AG20443 (cell line): Measurements from ENCODE around the gene SNX14.

ENCODE experiments used
- DNase-seq: peaks from one replicate; pipeline ENCODE4 v3.0.0; 2012; ENCODE audit warnings: low spot score, mixed read lengths

SNX14 gene

DNA sequence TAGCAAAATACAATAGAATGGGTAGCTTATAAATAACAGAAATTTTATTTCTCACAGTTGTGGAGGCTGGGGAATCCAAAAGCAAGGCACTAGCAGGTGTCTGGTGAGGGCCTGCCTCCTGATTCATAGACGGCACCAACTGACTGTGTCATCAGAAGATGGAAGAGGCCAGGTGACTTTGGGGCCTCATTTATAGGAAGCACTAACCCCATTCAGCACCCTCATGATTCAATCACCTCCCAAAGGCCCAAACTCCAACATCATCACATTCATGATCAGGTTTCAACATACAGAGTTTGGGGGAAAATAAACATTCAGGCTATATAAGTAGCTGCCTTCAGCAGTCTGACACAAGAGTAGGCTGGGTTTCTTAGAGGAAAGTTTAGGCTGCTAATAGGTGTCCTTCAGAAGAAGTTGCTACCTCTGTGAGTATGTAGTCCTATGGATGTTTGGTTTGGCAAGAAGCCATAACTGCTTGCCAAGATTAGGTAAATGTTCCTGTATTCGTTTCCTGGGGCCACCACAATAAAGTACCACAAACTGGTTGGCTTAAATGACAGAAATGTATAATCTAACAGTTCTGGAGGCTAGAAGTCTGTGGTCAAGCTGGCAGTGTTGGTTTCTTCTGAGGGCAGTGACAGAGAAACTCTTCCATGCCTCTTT lies 94.9 kb downstream of the SNX14 start:
- no peak for DNase-seq

DNA sequence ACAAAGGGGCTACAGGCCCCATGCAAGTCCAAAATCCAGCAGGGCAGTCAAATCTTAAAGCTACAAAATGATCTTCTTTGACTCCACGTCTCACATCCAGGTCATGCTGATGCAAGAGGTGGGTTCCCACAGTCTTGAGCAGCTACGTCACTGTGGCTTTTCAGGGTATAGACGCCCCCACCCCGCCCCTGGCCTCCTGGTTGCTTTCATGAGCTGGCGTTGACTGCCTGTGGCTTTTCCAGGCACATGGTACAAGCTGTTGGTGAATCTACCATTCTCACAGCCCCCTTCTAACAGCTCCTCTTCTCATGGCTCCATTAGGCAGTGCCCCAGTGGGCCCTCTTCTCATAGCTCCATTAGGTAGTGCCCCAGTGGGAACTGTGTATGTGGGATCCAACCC lies 96.8 kb downstream of the SNX14 start:
- no peak for DNase-seq

DNA sequence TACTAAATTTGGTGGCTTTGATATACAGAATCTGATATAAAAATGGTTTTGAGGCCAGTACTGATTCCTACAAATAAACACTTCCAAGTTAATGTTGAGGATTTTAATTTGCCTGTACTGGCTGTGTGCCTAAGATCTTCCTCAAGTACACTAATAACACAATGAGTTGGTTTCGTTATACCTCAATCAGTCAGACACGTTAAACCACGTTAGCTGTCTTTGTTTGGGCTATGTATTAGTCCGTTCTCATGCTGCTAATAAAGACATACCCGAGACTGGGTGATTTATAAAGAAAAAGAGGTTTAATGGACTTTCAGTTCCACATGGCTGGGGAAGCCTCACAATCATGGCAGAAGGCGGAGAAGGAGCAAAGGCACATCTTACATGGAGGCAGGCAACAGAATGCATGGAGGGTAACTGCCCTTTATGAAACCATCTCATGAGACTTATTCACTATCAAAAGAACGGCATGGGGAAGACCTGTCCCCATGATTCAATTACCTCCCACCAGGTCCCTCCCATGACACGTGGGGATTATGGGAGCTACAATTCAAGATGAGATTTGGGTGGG lies 97.6 kb downstream of the SNX14 start:
- no peak for DNase-seq

DNA sequence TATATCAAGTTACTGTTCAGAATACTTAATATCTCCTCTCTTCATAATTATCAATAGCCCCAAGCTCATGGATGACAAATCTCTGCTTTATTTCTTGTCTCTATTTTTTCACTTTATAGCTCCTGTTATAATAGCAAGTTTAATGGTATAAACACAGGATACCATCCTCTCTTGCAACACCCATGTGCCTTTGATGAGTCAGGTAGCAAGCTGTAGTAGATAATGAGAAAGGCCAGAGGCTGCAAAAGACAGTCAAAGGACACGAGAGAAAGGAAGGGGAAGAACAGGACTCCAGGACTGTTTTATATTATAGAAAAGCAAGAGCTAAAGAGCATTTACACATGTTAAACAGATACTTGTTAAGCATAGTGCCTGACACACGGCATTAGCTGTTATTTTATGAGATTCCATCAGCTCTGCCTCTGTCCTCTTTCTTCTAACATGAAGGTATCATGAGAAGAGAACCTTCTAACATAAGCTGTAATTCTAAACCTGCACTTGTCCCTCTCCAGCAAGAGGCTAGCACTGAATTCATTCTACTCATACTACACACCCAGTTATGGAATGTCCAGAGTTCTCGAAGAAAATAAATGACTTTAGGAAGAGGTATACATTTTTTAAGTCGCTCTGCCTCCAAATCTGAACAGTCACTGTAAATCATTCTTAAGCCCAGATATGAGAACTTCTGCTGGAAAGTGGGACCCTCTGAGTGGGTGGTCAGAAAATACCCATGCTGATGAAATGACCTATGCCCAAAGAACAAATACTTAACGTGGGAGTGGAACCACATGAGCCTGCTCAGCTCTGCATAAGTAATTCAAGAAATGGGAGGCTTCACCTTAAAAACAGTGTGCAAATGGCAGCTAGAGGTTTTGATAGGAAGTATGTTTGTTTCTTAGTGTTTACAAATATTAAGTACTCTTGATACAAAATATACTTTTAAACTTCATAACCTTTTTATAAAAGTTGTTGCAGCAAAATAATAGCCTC lies 98.8 kb downstream of the SNX14 start:
- no peak for DNase-seq

DNA sequence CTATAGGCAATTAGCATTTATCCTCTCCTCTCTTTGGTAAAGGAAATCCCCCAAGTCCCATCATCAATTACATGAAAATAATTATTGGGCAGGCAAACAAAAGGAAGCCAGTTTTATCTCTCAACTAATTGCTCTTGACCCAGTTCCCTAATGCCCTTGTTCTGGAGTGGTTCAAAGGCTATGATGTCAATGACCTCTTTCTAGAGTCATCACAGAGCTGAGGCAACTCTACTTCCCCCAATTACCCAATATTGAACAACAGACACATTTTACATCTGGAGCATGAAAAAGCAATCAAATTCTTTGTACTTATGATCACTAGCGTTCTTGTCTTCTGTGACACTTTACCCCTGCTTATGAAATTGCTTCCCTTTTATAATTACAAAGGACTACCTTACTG lies 100.3 kb downstream of the SNX14 start:
- no peak for DNase-seq

DNA sequence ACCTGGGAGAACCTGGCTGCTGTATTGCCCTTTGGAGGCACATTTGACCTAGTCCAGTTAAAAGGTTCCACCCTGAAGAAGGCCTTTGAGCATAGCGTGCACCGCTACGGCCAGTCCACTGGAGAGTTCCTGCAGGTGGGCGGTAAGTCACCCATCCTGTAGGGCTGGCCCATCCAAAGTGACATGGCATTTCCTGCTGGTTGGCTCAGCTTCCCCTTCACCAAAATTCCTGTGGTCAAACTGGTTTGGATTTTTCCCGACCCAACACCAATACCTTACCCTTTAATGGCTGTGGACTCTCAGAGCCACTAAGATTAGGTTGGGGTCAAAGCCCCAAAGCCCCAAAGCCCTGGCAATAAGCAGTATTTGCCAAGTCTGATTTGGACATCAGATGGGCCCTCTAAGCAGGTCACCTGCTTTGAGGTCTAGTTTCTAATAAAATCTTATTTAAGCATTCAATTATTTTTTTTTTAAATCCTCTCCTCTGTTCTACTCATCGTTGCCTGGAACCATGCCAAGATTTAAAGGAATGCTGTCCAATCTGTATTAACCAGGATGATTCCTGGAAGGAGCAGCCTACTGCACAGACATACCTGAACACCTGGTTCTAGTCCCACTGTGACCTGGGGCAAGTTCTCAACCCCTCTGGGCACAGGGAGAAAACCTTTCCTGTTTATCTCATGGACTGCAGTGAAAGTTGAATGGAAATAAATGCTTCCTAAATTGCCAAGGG lies 103.0 kb downstream of the SNX14 start:
- DNase-seq: no peak

DNA sequence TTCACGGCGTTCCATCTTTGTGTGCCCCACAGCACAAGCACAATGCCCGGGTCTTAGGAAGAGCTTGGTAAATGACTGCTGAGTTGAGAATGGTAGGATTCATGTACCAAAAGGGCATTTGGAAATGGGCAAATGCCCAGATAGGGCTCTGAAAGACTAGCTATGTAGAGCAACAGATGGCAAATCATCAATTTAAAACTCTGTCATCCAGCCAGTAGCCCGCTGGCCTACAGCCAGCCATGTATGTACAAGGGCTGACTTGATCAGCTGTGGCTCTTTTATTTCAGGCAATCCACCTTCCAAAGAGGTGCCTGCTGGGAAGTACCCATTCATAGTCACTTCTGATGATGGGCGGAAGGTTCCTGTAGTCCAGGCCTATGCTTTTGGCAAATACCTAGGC lies 108.7 kb downstream of the SNX14 start:
- DNase-seq: no peak

DNA sequence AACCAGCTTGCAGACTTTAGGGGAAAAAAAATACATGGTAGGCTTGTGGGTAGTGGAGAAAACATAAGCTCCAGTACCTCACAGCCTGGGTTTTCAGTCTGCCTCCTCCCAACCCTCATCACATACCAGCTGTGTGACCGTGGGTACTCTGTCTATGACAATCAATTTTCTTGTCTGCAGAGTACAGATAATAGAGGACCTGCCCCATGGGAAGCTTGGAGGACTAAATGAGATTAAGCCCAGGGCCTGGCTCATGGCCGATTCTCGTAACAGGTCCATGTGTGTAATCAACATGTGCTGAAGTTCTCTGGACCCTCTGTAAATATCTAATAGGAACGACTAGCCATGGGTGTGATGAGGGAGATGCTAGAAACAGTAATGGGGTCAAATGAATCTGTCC lies 109.8 kb downstream of the SNX14 start:
- no peak for DNase-seq

DNA sequence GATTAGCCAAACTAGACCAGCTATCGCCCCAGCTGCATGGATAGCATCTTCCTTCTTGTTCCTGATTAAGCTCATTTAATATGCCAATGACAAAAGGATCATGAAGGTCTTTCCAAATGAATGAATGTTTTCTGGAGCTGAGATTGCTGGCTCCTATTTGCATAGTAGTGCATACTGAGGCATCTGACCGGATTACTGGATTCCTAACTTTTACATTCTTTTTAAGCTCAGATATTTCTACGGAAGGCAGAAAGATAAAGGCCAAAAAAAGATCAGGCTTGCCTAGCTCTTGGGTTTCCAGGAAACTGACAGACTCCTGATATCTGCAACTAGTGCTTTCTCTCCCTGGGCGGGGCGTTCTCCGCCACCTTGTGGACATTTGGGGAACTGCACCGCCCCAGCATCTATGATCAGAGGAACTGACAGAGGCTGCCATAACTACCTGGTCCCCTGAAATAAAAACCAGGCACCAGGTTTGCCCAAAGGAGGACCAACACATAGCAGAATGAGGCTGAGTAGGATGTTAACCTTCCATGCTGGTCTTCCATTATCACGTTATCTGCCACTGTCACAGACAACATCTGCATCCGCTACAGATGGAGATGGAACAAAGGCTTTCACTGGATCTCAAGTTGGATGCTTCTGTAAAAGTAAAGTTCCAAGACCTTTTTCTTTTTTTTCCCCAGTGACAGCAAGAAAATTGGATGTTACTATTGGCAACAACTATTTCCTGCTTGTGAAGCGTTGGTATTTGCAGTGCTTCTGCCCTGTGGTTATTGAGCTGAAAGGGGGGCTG lies 110.6 kb downstream of the SNX14 start:
- DNase-seq: peak; percentile 85

DNA sequence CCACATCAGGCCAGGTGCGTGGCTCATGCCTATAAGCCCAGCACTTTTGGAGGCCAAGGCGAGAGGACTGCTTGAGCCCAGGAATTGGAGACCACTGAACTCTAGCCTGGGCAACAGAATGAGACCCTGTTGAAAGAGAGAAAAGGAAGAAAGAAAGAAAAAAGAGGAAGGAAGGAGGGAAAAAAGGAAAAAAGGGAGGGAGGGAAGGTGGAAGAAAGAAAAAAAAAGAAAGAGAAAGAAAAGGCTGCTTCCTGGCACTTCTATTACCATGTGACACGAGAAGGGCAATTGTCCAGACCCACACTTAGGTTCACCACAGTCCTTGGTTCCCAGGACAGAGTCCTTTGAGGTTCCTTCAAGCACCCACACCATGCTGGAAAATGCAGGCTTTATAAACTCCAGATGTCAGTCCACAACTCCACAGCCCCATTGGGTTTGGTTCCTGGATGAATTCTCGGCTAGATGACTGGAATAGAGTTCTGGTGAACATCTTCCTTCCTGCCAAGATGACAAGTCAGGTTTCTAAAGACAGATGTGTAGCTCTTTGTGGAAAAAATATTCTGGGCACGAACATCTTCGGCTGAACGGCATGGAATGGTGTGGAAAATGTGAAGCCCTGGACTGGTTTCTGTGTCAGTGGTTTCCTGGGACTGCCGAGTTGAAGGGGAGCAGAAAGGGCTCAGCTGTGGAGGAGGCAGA lies 111.3 kb downstream of the SNX14 start:
- peak; percentile 72 for DNase-seq

DNA sequence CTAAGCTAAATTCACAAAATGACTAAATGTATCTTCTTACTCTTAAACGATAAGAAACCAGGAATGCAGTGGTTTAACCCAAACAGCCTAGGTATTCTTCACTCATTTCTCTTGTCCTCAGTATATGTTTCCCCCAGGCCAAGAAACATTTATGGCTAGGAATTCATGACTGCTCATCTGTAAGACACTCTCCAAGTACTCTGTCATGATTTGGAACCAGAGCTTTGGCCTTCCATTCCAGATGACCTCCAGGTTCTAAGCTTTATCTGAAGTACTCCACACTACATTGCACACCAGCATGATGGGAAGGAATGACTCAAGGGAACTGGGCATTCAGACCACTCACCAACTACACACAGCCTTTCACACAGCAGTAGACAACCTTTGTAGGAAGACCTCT lies 114.5 kb downstream of the SNX14 start:
- DNase-seq: no peak

DNA sequence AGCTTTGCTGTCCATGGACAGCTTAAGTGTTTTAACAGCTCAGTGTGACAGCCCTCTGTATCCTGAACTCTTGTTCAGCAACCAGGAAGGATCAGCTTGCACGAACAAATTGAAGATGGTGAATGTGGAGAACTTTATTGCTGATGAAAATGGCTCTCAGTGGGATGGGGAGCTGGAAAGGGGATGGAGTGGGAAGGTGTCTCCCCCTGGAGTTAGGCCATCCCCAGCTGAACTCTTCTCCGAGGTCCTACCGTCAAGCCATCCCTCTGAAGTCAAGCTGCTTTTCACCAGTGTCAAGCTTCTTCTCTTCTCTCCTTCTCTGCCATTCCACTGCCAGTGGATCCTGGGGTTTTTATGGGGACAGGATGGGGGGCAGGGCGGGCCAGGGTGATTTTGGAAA lies 117.1 kb downstream of the SNX14 start:
- no peak for DNase-seq

DNA sequence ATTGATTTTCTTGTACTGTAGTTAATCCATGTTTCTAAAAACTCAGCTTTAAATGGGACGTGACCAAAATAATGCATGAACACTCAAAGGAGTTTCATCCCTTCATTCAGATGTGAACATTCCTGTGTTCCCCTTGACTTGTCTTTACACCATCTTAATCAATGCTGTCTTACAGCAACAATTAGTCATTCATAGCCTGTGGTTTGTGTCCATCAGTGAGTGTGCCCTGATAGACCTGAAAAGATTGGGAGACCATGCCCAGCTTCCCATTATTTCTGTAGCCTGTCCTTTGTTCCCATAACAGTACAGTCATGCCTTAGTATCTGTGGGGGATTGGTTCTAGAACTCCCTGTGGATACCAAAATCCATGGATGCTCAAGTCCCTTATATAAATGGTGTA lies 119.9 kb downstream of the SNX14 start:
- no peak for DNase-seq

DNA sequence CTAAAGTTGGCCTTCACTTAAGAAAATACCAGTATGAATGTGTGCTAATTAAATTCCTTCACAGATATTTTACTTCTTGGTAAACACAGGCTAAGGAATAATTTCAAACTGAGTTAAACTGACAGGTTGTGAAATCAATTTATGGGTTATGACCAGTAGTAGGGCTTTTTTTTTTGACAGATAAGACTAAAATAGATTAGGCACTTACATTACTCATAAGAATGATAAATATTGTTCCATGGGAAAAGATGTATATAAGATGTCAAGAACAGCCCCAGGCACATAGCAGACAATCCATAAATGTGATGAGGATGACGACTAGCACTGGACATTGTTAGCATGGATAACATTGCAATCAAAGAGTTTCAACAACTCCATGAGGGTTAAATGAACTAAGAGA lies 120.9 kb downstream of the SNX14 start:
- DNase-seq: no peak

DNA sequence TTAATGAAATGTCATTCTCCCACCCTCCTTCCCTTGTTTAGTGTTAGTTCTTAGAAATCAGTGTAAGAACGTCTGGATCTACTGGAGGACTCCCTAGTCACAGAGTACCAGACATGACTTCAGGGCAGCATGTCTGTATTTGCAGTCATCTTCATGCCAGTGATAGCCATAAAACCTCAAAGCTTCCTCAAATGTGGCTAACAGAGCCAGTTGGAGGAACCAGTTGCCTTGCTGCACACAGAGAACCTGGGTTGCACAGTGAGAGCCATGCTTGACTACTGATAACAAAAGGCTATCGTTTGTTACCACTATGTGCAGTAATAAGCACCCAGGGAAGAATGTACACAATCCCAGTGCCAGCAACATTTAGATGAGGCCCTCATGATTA lies 123.6 kb downstream of the SNX14 start:
- no peak for DNase-seq

DNA sequence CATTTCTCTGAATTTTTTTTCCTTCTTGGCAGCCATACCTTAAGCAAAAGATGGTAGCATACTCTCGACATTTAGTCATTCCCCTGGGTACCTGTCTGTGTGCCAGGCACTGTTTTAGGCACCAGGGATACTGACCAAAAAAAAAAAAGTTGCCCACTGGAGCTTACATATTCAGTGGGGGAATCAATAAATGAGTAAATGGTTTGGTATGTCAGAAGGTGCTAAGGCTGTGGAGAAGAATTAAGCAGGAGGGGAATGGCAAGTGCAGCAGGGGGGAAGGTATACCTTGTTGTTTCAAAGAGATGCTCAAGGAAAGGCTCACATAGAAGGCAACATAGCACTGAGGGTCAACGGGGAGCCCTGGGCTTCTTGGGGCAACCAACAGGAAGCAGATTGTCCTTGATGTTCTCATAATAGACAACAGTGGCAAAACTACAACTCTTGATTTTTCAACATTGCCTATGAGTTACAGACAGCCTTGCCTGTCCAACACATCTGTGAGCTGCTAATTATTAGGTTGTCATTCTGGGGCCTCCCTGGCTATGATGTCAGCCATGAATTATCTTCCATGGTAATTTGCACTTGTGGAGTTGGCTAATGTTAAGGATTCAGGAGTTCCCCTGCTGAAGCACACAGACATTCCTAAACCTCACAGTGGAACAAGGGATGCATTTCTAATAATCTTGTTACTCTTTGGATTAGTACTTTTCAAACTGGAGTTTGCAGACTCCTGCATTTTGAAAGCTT lies 124.2 kb downstream of the SNX14 start:
- DNase-seq: no peak

DNA sequence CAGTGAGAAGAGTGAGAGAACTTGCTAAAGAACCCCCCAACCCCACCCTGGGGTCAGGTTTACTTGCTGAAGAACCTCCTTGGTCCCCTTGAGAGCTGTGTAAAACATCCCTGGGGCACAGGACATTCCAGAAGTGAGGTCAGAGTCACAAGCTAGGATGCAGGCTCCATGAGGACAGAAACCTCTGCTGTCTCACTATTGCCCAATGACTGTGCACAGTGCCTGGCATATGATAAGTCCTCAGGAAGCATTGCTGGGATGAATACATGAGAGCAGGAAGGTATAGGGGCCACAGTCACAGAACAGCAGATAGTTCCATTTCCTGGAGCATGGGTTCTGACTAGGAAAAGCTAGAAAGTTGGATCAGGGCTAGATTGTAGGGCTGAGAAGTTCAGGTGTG lies 125.3 kb downstream of the SNX14 start:
- peak; percentile 32 for DNase-seq

DNA sequence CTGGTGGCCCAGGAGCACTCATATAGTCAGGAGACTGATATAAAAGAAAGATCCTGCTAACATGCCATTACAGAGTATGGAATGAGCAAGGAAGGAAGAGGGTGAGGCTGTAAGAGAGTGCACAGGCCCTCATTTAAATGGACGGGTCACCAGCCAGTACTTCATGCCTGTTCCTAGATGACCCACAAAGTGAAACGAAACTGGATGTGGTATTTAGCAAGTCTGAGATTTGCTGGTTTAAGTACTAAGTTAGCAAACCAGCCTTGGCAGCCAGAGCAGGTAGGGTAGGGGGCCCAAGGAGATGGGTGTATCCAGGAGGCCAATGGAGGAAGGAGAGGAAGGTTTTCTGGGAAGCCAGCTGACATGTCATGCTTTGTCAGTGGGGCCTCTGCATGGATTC lies 127.9 kb downstream of the SNX14 start:
- no peak for DNase-seq

DNA sequence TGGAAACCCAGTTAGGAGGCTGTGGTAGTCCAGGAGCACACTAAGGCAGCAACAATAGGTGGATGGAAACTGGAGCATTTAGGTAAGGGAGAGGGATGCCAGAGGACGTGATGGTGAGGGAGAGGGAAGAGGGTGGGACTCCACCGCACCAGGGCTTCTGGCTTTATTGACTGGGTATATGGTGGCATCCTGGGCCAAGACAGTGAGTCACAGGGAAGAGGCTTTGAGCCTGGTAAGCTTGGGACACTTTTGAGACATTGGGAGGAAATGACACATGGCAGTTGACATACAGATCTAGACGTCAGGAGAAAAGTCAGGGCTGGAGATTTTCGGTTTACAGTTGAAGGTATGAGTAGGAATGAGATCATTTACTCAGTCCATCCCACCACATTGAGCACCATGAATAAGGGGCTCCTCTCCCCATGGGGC lies 128.9 kb downstream of the SNX14 start:
- peak; percentile 64 for DNase-seq

DNA sequence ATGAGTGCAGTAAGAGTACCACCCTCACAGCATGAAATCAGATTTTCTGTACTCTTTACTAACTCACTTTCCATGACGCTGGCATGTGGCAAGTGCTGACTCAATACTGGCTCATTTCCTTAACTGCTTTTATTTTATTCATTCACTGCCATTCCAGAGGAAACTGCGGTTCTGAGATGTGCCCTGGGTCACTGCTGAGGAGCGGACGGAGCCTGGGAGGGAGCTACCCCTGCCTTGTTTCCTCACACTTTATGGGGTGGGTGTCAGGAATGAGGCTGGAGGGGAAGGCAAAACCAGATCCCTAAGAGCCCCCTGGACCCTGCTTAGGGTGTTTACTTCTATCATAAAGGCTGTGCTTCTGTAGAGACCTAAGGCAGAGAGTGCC lies 129.4 kb downstream of the SNX14 start:
- DNase-seq: peak; percentile 84
